B cell (primary cell): Measurements from ENCODE around the gene CKAP2L.

ENCODE experiments used
- CTCF ChIP-seq: fragments of 200-600 bp; IDR thresholded peaks from one replicate; pipeline ENCODE4 v1.8.0; 2022; ENCODE audit warnings: antibody characterized with exemption, mild to moderate bottlenecking
- EZH2 ChIP-seq: IDR thresholded peaks from 2 replicates; pipeline ENCODE4 v1.6.1; 2012; ENCODE audit warnings: borderline replicate concordance, low read depth, mild to moderate bottlenecking, moderate library complexity, low read length; ENCODE audit not compliant: insufficient read depth, poor library complexity, severe bottlenecking

GRCh38 chr2:112798979-112799975 is 34.9 kb upstream of the CKAP2L start:
- TF ChIP-seq CTCF (no peak), EZH2 (no peak)
